PC-9 (cell line): Measurements from ENCODE around the gene FZD7. TPM values are rescaled to one million over a fixed set of nuclear protein-coding genes. Genes with fewer than 3 reads are reported as not detected.

Experiments used
- BruUV-seq: library from RNA; stranded (reverse); fragments of 400-500 nt; replicated peaks from 2 replicates; lab custom pipeline; 2021; lab: Mats Ljungman, UMichigan
- CTCF ChIA-PET: fragments of 300-600 bp; sonication (Branson Sonifier 250); formaldehyde crosslinking; loops from one replicate; lab custom pipeline; 2022; ENCODE audit warnings: antibody characterized with exemption; lab: Charles Lee
- POLR2A ChIA-PET: fragments of 300-600 bp; sonication (Branson Sonifier 250); formaldehyde crosslinking; loops from one replicate; lab custom pipeline; 2022; ENCODE audit warnings: antibody characterized with exemption; ENCODE audit not compliant: unreplicated experiment; lab: Charles Lee
- DNase-seq, 2 experiments: peaks; one replicate each; pipeline versions ENCODE4 v3.0.0 to v3.0.0-alpha.2; 2015 to 2022; ENCODE audit warnings: mixed read lengths in 1 of 2
- H2AFZ ChIP-seq: fragments of 200-600 bp; sonication (generic); 2 replicates; pipeline ENCODE4 v1.8.1; 2017; ENCODE audit warnings: antibody characterized with exemption
- H3F3A ChIP-seq: fragments of 200-600 bp; sonication (generic); 2 replicates; pipeline ENCODE4 v1.8.1; 2017; ENCODE audit warnings: antibody characterized with exemption, mild to moderate bottlenecking, low read depth; ENCODE audit not compliant: insufficient read depth
- H3K27ac ChIP-seq: fragments of 200-600 bp; sonication (generic); 2 replicates; pipeline ENCODE4 v1.6.1; 2016; ENCODE audit warnings: mixed run types
- H3K27me3 ChIP-seq: fragments of 200-600 bp; sonication (generic); 2 replicates; pipeline ENCODE4 v1.6.1; 2016; ENCODE audit warnings: low read depth, mixed run types; ENCODE audit not compliant: insufficient read depth
- H3K36me3 ChIP-seq: fragments of 200-600 bp; sonication (generic); 2 replicates; pipeline ENCODE4 v1.6.1; 2016; ENCODE audit warnings: low read depth, mixed run types
- H3K4me1 ChIP-seq: fragments of 200-600 bp; sonication (generic); replicated peaks from 2 replicates; pipeline ENCODE4 v1.6.1; 2016; ENCODE audit warnings: mixed run types; ENCODE audit not compliant: insufficient read depth
- H3K4me2 ChIP-seq: fragments of 200-600 bp; sonication (generic); 2 replicates; pipeline ENCODE4 v1.6.1; 2017; ENCODE audit warnings: mixed run types
- H3K4me3 ChIP-seq: fragments of 200-600 bp; sonication (generic); 2 replicates; pipeline ENCODE4 v1.6.1; 2016; ENCODE audit warnings: mixed run types
- H3K79me2 ChIP-seq: fragments of 200-600 bp; sonication (generic); 2 replicates; pipeline ENCODE4 v1.6.1; 2017; ENCODE audit warnings: low read depth, mixed run types
- H3K9me2 ChIP-seq: fragments of 200-600 bp; sonication (generic); 2 replicates; pipeline ENCODE4 v1.8.1; 2017; ENCODE audit warnings: mild to moderate bottlenecking; ENCODE audit not compliant: insufficient read depth
- H3K9me3 ChIP-seq: fragments of 200-600 bp; sonication (generic); 2 replicates; pipeline ENCODE4 v1.8.1; 2016; ENCODE audit warnings: low read depth; ENCODE audit not compliant: insufficient read depth
- H4K20me1 ChIP-seq: fragments of 200-600 bp; sonication (generic); 2 replicates; pipeline ENCODE4 v1.8.1; 2017; ENCODE audit not compliant: insufficient read depth
- EZH2 ChIP-seq: fragments of 200-600 bp; sonication (generic); IDR thresholded peaks from 2 replicates; pipeline ENCODE4 v1.8.0; 2017; ENCODE audit warnings: antibody characterized with exemption, low read depth
- intact Hi-C: fragments of 100-400 bp; cut with micrococcal nuclease; formaldehyde crosslinking; loops from one replicate; pipeline ENCODE4 v1.10.0; 2022; ENCODE audit not compliant: unreplicated experiment
- total RNA-seq: library from RNA; stranded (reverse); gene quantifications from 2 replicates; pipeline ENCODE4 v1.2.3, GENCODE V29; 2021
- TF ChIP-seq, protein P1 (sequence below): fragments of 200-600 bp; sonication (generic); conservative IDR thresholded peaks from 2 replicates; pipeline ENCODE4 v1.6.1; 2017; ENCODE audit warnings: mixed run types, antibody characterized with exemption, mild to moderate bottlenecking, moderate library complexity

FZD7 gene
- total RNA-seq, 1 experiment from 2014 or later, result 26.8 TPM

- H3K9me3 ChIP-seq, result no peaks in the 10 kb centered on the region
- DNase-seq, result no peak
- no peaks in the 10 kb centered on the region for H4K20me1 ChIP-seq
- H3K36me3 ChIP-seq, result no peaks in the 10 kb centered on the region
- CTCF ChIA-PET, result no interaction called here
- BruUV-seq, result no TSS peak
- no peaks in the 10 kb centered on the region for H3K9me2 ChIP-seq
- H3K4me1 ChIP-seq, result no peaks in the 10 kb centered on the region
- H3K27me3 ChIP-seq, result no peaks in the 10 kb centered on the region
- no peak overlapping the region for H3K4me3 ChIP-seq
- POLR2A ChIA-PET, result no interaction called here
- no peaks in the 10 kb centered on the region for H3K79me2 ChIP-seq
- no peak overlapping the region for H2AFZ ChIP-seq
- no peak overlapping the region for H3K27ac ChIP-seq
- no peak for TF ChIP-seq EZH2
- TF ChIP-seq, protein P1, sequence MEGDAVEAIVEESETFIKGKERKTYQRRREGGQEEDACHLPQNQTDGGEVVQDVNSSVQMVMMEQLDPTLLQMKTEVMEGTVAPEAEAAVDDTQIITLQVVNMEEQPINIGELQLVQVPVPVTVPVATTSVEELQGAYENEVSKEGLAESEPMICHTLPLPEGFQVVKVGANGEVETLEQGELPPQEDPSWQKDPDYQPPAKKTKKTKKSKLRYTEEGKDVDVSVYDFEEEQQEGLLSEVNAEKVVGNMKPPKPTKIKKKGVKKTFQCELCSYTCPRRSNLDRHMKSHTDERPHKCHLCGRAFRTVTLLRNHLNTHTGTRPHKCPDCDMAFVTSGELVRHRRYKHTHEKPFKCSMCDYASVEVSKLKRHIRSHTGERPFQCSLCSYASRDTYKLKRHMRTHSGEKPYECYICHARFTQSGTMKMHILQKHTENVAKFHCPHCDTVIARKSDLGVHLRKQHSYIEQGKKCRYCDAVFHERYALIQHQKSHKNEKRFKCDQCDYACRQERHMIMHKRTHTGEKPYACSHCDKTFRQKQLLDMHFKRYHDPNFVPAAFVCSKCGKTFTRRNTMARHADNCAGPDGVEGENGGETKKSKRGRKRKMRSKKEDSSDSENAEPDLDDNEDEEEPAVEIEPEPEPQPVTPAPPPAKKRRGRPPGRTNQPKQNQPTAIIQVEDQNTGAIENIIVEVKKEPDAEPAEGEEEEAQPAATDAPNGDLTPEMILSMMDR, result 0 out of 2 replicates have a peak, but pooled peaks have one; percentile 30
- no peaks in the 10 kb centered on the region for H3F3A ChIP-seq
- no peak overlapping the region for H3K4me2 ChIP-seq
- intact Hi-C loops, result no loop called here
Observed at GRCh38 chr2:202072226-202072625, 38.6 kb downstream of the FZD7 start.

DNA sequence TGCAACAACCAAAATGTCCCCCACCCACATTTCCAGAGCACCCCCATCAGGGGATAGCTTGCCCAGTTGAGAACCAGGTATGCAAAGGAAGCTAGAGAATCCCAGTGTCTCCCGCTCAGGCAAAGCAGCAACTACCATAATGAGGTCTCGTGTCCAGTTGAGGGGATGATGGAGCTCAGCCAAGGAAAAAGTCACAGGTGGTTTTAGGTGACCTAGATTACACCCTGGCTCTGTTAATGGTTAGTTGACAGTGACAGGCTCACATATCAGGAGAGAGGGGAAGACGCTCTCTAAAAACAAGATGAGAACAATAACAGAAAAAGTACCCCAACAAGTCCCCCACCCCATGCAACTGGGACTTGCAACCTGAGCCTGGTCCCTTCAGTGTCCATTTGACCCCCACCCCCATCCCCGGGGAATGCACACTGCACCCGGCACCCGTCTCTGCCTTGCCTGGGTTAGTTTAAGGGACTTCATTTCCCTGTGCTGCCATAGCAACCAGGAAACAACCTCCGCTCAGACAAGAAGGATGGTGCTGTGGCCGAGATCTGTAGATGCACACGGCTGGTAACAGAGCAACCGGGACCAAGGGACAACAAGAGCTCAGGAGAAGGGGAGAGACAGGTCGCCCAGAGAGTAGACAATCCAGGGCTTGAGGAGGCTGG is 39.2 kb downstream of the FZD7 start, which contains the start of gene KIAA2012:
TSS of gene KIAA2012 (plus strand) at position 519 of the 665 bp plus-strand sequence. CDS start 373 bp downstream, outside the sequence.
- Histone ChIP-seq H3F3A (no peaks in the 10 kb centered on the region), H3K27me3 (no peaks in the 10 kb centered on the region), H3K4me1 (no peaks in the 10 kb centered on the region), H3K79me2 (no peaks in the 10 kb centered on the region), H3K4me2 (no peak within 1 kb of the TSS), H3K36me3 (no peaks in the 10 kb centered on the region), H3K9me2 (no peaks in the 10 kb centered on the region), H2AFZ (no peak within 1 kb of the TSS), H3K4me3 (no peak within 1 kb of the TSS), H3K9me3 (no peaks in the 10 kb centered on the region), H3K27ac (no peak within 1 kb of the TSS), H4K20me1 (no peaks in the 10 kb centered on the region)
- intact Hi-C loops, result no loop called here
- ChIA-PET CTCF (interaction anchor here (0.6 kb wide), 1 partner anchor 275 kb away, joined by 3 read pairs; no protein-coding TSS in a partner anchor), POLR2A (no interaction called here)
- no peak for TF ChIP-seq EZH2
- TF ChIP-seq, protein P1, result no peak
- no peak for DNase-seq
- no TSS peak for BruUV-seq

DNA sequence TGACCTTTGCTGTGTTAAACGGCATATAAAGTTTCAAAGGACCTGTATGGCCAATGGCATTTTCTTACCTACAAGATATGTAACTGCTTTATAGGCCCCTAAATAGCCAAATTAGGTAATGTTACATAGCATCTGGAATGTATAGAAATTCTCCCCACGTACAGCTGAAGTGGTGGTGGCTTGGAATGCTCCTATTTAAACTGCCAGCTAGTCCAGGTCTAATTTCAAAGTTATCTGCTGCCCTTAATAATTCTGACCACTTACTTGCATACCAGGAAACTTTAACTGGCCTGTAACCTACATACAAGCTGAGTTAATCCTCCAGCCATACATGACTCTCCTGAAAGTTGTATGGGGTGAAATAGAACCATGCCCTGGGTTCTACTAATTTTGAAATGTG is 40.7 kb downstream of the FZD7 start:
- no TSS peak for BruUV-seq

More for the DNA sequence above, 40.7 kb downstream of the FZD7 start:
- ChIA-PET CTCF (no interaction called here), POLR2A (no interaction called here)
- H3K79me2 ChIP-seq, result no peaks in the 10 kb centered on the region
- H3K9me2 ChIP-seq, result no peaks in the 10 kb centered on the region
- intact Hi-C loops, result no loop called here
- H3K36me3 ChIP-seq, result no peaks in the 10 kb centered on the region
- H4K20me1 ChIP-seq, result no peaks in the 10 kb centered on the region
- no peak overlapping the region for H3K27ac ChIP-seq
- no peak overlapping the region for H3K4me2 ChIP-seq
- no peak overlapping the region for H3K4me3 ChIP-seq
- H2AFZ ChIP-seq, result no peak overlapping the region
- no peak for DNase-seq
- no peak for TF ChIP-seq EZH2
- TF ChIP-seq, protein P1, result no peak
- H3K9me3 ChIP-seq, result no peaks in the 10 kb centered on the region
- H3F3A ChIP-seq, result no peaks in the 10 kb centered on the region
- no peaks in the 10 kb centered on the region for H3K27me3 ChIP-seq
- no peaks in the 10 kb centered on the region for H3K4me1 ChIP-seq
